ENCODE data around the gene LARGE1. TPM values are rescaled to one million over a fixed set of nuclear protein-coding genes. Genes with fewer than 3 reads are reported as not detected.

The LARGE1 gene
- total and polyA plus RNA-seq, 2 of the 8 experiments (the other 6 are each of a cell fraction or from before 2014, with no cell fraction given) = 43.7 to 83.0 TPM

- TF ChIP-seq CHD7 (IDR thresholded peaks at IDR 0.05; ENCODE audit: insufficient replicate concordance, low read length) (no peak), YY1 (IDR thresholded peaks at IDR 0.05; ENCODE audit: low read depth, low read length) (no peak), CTBP2 (IDR thresholded peaks at IDR 0.05; ENCODE audit: borderline replicate concordance, insufficient read depth, insufficient read length, low read length) (no peak), JUN (IDR thresholded peaks at IDR 0.05; ENCODE audit: low read depth, low read length) (no peak), CHD2 (IDR thresholded peaks at IDR 0.05; ENCODE audit: low read length) (no peak), HDAC2 (IDR thresholded peaks at IDR 0.05; ENCODE audit: borderline replicate concordance in 1 of 2, low read depth in 2 of 2, low read length in 2 of 2) (no peak), KDM4A (IDR thresholded peaks at IDR 0.05; ENCODE audit: low read depth, low read length, severe bottlenecking) (no peak), GABPA (IDR thresholded peaks at IDR 0.05; ENCODE audit: borderline replicate concordance, insufficient read depth, low read length) (no peak), FOSL1 (IDR thresholded peaks at IDR 0.05; ENCODE audit: insufficient read depth, low read depth, low read length) (no peak)
Measured at GRCh38 chr22:33803371-33804282, 116.6 kb downstream of the LARGE1 start (continued).
